A549 (cell line): ENCODE results near the gene CARD14. TPM values are rescaled to one million over a fixed set of nuclear protein-coding genes. Genes with fewer than 3 reads are reported as not detected.

ENCODE experiments used
- ATAC-seq, 2 experiments: fragments of 200-7000 bp in 1 of 2; fragments of >200 bp in 1 of 2; cut with Nextera tagmentation in 1 of 2; cut with Tn5 transposase in 1 of 2; 3 replicates each; pipeline versions ENCODE4 v1.8.0 to v1.9.1; 2018 to 2020; ENCODE audit warnings: mild to moderate bottlenecking in 1 of 2, moderate library complexity in 1 of 2
- CTCF ChIA-PET: fragments of 300-600 bp; sonication (Branson Sonifier 250); formaldehyde crosslinking; extraction: SDS; loops from one replicate; lab custom pipeline; 2021; ENCODE audit warnings: antibody characterized with exemption, inconsistent platforms; lab: Yijun Ruan, JAX
- POLR2A ChIA-PET: fragments of 350-600 bp; formaldehyde crosslinking; extraction: SDS; loops from one replicate; lab custom pipeline; 2021; ENCODE audit warnings: antibody characterized with exemption, inconsistent platforms; lab: Yijun Ruan, JAX
- DNase-seq, 2 experiments: peaks; one replicate each; pipeline versions ENCODE4 v3.0.0 to v3.0.0-alpha.2; 2011 to 2016; ENCODE audit warnings: low read depth in 1 of 2, low spot score in 1 of 2
- FAIRE-seq: peaks from 2 replicates; lab custom pipeline; 2011; peaks lifted over from hg19 to GRCh38; lab: Jason Lieb, UNC
- H3K27ac ChIP-seq, 2 experiments: fragments of >200 bp; sonication (Bioruptor Twin); formaldehyde crosslinking; 3 replicates each; pipeline ENCODE4 v1.5.1; 2016 to 2017
- H3K4me1 ChIP-seq: fragments of >200 bp; sonication (Bioruptor Twin); formaldehyde crosslinking; 3 replicates; pipeline ENCODE4 v1.6.1; 2016
- H3K4me2 ChIP-seq: fragments of >200 bp; sonication (Bioruptor Twin); formaldehyde crosslinking; 3 replicates; pipeline ENCODE4 v1.6.1; 2016
- H3K4me3 ChIP-seq: fragments of >200 bp; sonication (Bioruptor Twin); formaldehyde crosslinking; 3 replicates; pipeline ENCODE4 v1.5.1; 2016
- H3K9me3 ChIP-seq: fragments of >200 bp; sonication (Bioruptor Twin); formaldehyde crosslinking; 3 replicates; pipeline ENCODE4 v1.6.1; 2016
- CBX2 ChIP-seq: fragments of 200-600 bp; sonication (generic); IDR thresholded peaks from 2 replicates; pipeline ENCODE4 v1.6.1; 2016; ENCODE audit warnings: low read depth, mild to moderate bottlenecking, borderline replicate concordance
- CHD2 ChIP-seq: fragments of 150-350 bp; IDR thresholded peaks from 2 replicates; pipeline ENCODE4 v1.6.1; 2014; ENCODE audit warnings: low read length; ENCODE audit not compliant: partially characterized antibody
- CHD4 ChIP-seq: fragments of 200-600 bp; sonication (generic); IDR thresholded peaks from 2 replicates; pipeline ENCODE4 v1.6.1; 2016; ENCODE audit warnings: antibody characterized with exemption, mild to moderate bottlenecking, borderline replicate concordance
- EHF ChIP-seq: fragments of 250-450 bp; sonication (Bioruptor Pico); IDR thresholded peaks from 2 replicates; pipeline ENCODE4 v1.5.0; 2020; ENCODE audit warnings: mild to moderate bottlenecking
- EHMT2 ChIP-seq: fragments of 200-600 bp; sonication (generic); IDR thresholded peaks from 2 replicates; pipeline ENCODE4 v1.6.1; 2016; ENCODE audit warnings: antibody characterized with exemption, low read depth, mild to moderate bottlenecking, moderate library complexity
- EP300 ChIP-seq, 2 experiments: fragments of >200 bp; sonication (Bioruptor Twin); formaldehyde crosslinking; IDR thresholded peaks; 2 replicates in 1 of 2; 3 replicates in 1 of 2; pipeline ENCODE4 v1.6.1; 2016 to 2017
- FOSB ChIP-seq: fragments of 250-450 bp; sonication (Bioruptor Pico); IDR thresholded peaks from 2 replicates; pipeline ENCODE4 v1.5.0; 2020; ENCODE audit warnings: mild to moderate bottlenecking, moderate library complexity
- FOSL2 ChIP-seq, 2 experiments: fragments of 450-650 bp in 1 of 2; fragments of >200 bp in 1 of 2; sonication (Bioruptor Twin) in 1 of 2; formaldehyde crosslinking; IDR thresholded peaks; 2 replicates each; pipeline versions ENCODE4 v1.5.0 to v1.6.1; 2016 to 2020; ENCODE audit warnings: mild to moderate bottlenecking in 1 of 2, moderate library complexity in 1 of 2
- GATA3 ChIP-seq: IDR thresholded peaks from 2 replicates; pipeline ENCODE4 v1.6.1; 2012; ENCODE audit warnings: borderline replicate concordance
- HEYL ChIP-seq: fragments of 250-450 bp; sonication (Bioruptor Pico); IDR thresholded peaks from 2 replicates; pipeline ENCODE4 v1.8.0; 2021; ENCODE audit warnings: mild to moderate bottlenecking, moderate library complexity
- HOXA7 ChIP-seq: fragments of 250-450 bp; sonication (Bioruptor Pico); IDR thresholded peaks from 2 replicates; pipeline ENCODE4 v1.5.0; 2020; ENCODE audit warnings: mild to moderate bottlenecking, moderate library complexity
- MAZ ChIP-seq: fragments of 150-350 bp; IDR thresholded peaks from 2 replicates; pipeline ENCODE4 v1.6.1; 2014; ENCODE audit warnings: antibody characterized with exemption, low read depth, low read length, borderline replicate concordance
- NPAS2 ChIP-seq: fragments of 250-450 bp; sonication (Bioruptor Pico); IDR thresholded peaks from 2 replicates; pipeline ENCODE4 v1.8.0; 2022; ENCODE audit warnings: mild to moderate bottlenecking, moderate library complexity, borderline replicate concordance
- NR3C1 ChIP-seq: fragments of >200 bp; sonication (Bioruptor Twin); formaldehyde crosslinking; IDR thresholded peaks from 3 replicates; pipeline ENCODE4 v1.6.1; 2017
- RAD21 ChIP-seq, 2 experiments: fragments of >200 bp in 1 of 2; sonication (Bioruptor Twin) in 1 of 2; formaldehyde crosslinking in 1 of 2; IDR thresholded peaks in 1 of 2; conservative IDR thresholded peaks in 1 of 2; 2 replicates in 1 of 2; 3 replicates in 1 of 2; pipeline ENCODE4 v1.6.1; 2012 to 2018; ENCODE audit warnings: inconsistent platforms in 1 of 2
- RCOR1 ChIP-seq: fragments of 150-350 bp; IDR thresholded peaks from 2 replicates; pipeline ENCODE4 v1.6.1; 2014; ENCODE audit warnings: antibody characterized with exemption, low read length, low read depth
- RFX5 ChIP-seq: fragments of 450-650 bp; IDR thresholded peaks from 2 replicates; pipeline ENCODE4 v1.7.1; 2014; ENCODE audit warnings: antibody characterized with exemption, mild to moderate bottlenecking, moderate library complexity
- SREBF2 ChIP-seq: fragments of 450-650 bp; IDR thresholded peaks from 2 replicates; pipeline ENCODE4 v1.6.1; 2014; ENCODE audit warnings: mild to moderate bottlenecking, moderate library complexity
- TFCP2L1 ChIP-seq: fragments of 250-450 bp; sonication (Bioruptor Pico); IDR thresholded peaks from 2 replicates; pipeline ENCODE4 v1.5.0; 2021; ENCODE audit warnings: mild to moderate bottlenecking
- TP53 ChIP-seq: fragments of 250-450 bp; sonication (Bioruptor Pico); IDR thresholded peaks from 2 replicates; pipeline ENCODE4 v1.5.0; 2021; ENCODE audit warnings: mild to moderate bottlenecking, moderate library complexity
- ZC3H11A ChIP-seq: fragments of 450-650 bp; IDR thresholded peaks from 2 replicates; pipeline ENCODE4 v1.6.1; 2014; ENCODE audit warnings: antibody characterized with exemption, mild to moderate bottlenecking
- ZFP36 ChIP-seq: fragments of 450-650 bp; IDR thresholded peaks from 2 replicates; pipeline ENCODE4 v1.6.1; 2014; ENCODE audit warnings: borderline replicate concordance; ENCODE audit not compliant: partially characterized antibody
- ZNF302 ChIP-seq: fragments of 250-450 bp; sonication (Bioruptor Pico); IDR thresholded peaks from 2 replicates; pipeline ENCODE4 v1.9.0; 2021; ENCODE audit warnings: inconsistent platforms, mild to moderate bottlenecking, moderate library complexity
- WGBS: methylation state at CpG from one replicate; pipeline ENCODE4 v1.1.6; 2017; ENCODE audit errors: missing lambda C conversion rate; 5-methylcytosine and 5-hydroxymethylcytosine counted together
- polyA plus RNA-seq, 4 experiments: library from polyadenylated mRNA; depleted of rRNA in 3 of 4; stranded (reverse); fragments of >200 nt; fragmentation: RNase III in 1 of 4; extraction: RNeasy Plus Mini Kit Qiagen cat#74134 plus additional on column Dnase treatment in 1 of 4; gene quantifications; 2 replicates in 3 of 4; 3 replicates in 1 of 4; pipeline ENCODE4 v1.2.3, GENCODE V29; 2011 to 2017
- TF ChIP-seq, protein P1 (sequence below): IDR thresholded peaks from 2 replicates; pipeline ENCODE4 v1.6.1; 2012
- TF ChIP-seq, protein P2 (sequence below): fragments of 200-600 bp; sonication (generic); IDR thresholded peaks from 2 replicates; pipeline ENCODE4 v1.6.1; 2016; ENCODE audit warnings: antibody characterized with exemption, mild to moderate bottlenecking, moderate library complexity
- TF ChIP-seq, protein P3 (sequence below): fragments of >200 bp; sonication (Bioruptor Twin); formaldehyde crosslinking; IDR thresholded peaks from 2 replicates; pipeline ENCODE4 v1.6.1; 2016
- TF ChIP-seq, protein P4 (sequence below): fragments of >200 bp; sonication (Bioruptor Twin); formaldehyde crosslinking; IDR thresholded peaks from 3 replicates; pipeline ENCODE4 v1.5.1; 2016
- TF ChIP-seq, protein P5 (sequence below): IDR thresholded peaks from 2 replicates; pipeline ENCODE4 v1.6.1; 2012
- TF ChIP-seq, protein P6 (sequence below): fragments of 150-350 bp; IDR thresholded peaks from 2 replicates; pipeline ENCODE4 v1.6.1; 2014; ENCODE audit warnings: low read depth, mild to moderate bottlenecking, low read length

CARD14 gene
- polyA plus RNA-seq, 2 of the 4 experiments (the other 2 are of a cell fraction): 0.17 to 0.18 TPM

DNA sequence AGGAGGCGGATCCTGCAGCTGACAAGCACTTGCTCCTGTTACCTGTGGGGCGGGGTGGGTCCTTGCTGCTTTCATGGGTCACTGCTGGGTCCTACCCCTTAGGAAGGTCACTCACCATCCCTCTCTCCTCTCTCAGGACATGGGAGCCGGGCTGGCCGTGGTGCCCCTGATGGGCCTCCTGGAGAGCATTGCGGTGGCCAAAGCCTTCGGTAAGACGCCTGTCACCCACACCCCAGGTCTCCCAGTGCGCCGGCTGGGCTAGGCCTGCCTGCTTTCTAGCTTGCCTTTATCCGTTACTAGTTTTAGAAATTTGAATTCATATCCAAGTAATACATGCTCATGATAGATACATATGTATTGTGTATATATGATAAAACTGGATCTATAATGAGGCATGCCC is 67.6 kb downstream of the CARD14 start:
- FAIRE-seq (no peak), ATAC-seq (no peak), DNase-seq (no peak)
- ChIA-PET CTCF (interaction anchor here (0.8 to 6.4 kb wide), 5 partner anchors 15 to 136 kb away, joined by 4 to 26 read pairs (median 5); partner anchors contain the start of gene GAA), POLR2A (no interaction called here)
- WGBS: 92% methylated on average over 10 of the region's 10 CpGs
- H3K4me2 ChIP-seq: no peak overlapping the region
- no peak overlapping the region for H3K27ac ChIP-seq
- no peaks in the 10 kb centered on the region for H3K4me1 ChIP-seq
- TF ChIP-seq SREBF2 (no peak), RAD21 (conservative IDR thresholded peaks at IDR 0.05 in 1 of 2, IDR thresholded peaks at IDR 0.05 in 1 of 2) (no peak), EHMT2 (no peak), HOXA7 (CRISPR knock-in tag) (no peak), RCOR1 (no peak), EP300 (IDR thresholded peaks at IDR 0.05) (no peak), CHD4 (no peak), ZNF302 (no peak), ZFP36 (no peak), TFCP2L1 (CRISPR knock-in tag) (no peak), CHD2 (no peak), TP53 (CRISPR knock-in tag) (no peak), CBX2 (no peak)
- TF ChIP-seq, protein P1, sequence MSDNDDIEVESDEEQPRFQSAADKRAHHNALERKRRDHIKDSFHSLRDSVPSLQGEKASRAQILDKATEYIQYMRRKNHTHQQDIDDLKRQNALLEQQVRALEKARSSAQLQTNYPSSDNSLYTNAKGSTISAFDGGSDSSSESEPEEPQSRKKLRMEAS: no peak
- TF ChIP-seq, protein P2, sequence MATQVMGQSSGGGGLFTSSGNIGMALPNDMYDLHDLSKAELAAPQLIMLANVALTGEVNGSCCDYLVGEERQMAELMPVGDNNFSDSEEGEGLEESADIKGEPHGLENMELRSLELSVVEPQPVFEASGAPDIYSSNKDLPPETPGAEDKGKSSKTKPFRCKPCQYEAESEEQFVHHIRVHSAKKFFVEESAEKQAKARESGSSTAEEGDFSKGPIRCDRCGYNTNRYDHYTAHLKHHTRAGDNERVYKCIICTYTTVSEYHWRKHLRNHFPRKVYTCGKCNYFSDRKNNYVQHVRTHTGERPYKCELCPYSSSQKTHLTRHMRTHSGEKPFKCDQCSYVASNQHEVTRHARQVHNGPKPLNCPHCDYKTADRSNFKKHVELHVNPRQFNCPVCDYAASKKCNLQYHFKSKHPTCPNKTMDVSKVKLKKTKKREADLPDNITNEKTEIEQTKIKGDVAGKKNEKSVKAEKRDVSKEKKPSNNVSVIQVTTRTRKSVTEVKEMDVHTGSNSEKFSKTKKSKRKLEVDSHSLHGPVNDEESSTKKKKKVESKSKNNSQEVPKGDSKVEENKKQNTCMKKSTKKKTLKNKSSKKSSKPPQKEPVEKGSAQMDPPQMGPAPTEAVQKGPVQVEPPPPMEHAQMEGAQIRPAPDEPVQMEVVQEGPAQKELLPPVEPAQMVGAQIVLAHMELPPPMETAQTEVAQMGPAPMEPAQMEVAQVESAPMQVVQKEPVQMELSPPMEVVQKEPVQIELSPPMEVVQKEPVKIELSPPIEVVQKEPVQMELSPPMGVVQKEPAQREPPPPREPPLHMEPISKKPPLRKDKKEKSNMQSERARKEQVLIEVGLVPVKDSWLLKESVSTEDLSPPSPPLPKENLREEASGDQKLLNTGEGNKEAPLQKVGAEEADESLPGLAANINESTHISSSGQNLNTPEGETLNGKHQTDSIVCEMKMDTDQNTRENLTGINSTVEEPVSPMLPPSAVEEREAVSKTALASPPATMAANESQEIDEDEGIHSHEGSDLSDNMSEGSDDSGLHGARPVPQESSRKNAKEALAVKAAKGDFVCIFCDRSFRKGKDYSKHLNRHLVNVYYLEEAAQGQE: no peak
- TF ChIP-seq, protein P3, sequence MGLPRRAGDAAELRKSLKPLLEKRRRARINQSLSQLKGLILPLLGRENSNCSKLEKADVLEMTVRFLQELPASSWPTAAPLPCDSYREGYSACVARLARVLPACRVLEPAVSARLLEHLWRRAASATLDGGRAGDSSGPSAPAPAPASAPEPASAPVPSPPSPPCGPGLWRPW: no peak
- TF ChIP-seq, protein P4, sequence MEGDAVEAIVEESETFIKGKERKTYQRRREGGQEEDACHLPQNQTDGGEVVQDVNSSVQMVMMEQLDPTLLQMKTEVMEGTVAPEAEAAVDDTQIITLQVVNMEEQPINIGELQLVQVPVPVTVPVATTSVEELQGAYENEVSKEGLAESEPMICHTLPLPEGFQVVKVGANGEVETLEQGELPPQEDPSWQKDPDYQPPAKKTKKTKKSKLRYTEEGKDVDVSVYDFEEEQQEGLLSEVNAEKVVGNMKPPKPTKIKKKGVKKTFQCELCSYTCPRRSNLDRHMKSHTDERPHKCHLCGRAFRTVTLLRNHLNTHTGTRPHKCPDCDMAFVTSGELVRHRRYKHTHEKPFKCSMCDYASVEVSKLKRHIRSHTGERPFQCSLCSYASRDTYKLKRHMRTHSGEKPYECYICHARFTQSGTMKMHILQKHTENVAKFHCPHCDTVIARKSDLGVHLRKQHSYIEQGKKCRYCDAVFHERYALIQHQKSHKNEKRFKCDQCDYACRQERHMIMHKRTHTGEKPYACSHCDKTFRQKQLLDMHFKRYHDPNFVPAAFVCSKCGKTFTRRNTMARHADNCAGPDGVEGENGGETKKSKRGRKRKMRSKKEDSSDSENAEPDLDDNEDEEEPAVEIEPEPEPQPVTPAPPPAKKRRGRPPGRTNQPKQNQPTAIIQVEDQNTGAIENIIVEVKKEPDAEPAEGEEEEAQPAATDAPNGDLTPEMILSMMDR: no peak
- no peak overlapping the region for H3K4me3 ChIP-seq
- peaks cover 22% of the 10 kb centered on the region for H3K9me3 ChIP-seq

DNA sequence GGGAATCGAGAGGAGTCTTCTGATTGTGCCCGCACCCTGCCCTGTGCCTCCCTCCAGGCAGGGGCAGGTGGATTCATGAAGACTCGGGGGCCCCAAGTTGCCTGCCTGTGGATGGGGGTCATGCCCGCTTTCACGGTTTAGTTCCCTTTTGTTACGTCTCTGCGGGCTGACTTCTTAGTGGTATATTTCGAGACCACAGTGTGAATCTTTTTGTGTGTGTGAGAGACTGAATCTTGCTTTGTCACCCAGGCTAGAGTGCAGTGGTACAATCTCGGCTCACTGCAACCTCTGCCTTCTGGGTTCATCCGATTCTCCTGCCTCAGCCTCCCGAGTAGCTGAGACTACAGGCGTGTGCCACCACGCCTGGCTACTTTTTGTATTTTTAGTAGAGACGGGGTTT is 72.7 kb downstream of the CARD14 start:
- FAIRE-seq: no peak
- Histone ChIP-seq H3K4me1 (0 out of 3 replicates have a peak, but pooled peaks cover 4% of the 10 kb centered on the region), H3K9me3 (no peaks in the 10 kb centered on the region)
- POLR2A ChIA-PET: no interaction called here
- TF ChIP-seq NR3C1 (no peak), GATA3 (no peak), ZC3H11A (no peak), RCOR1 (no peak), EP300 (IDR thresholded peaks at IDR 0.05) (no peak), HEYL (CRISPR knock-in tag) (no peak), NPAS2 (CRISPR knock-in tag) (no peak), RFX5 (no peak), FOSL2 (IDR thresholded peaks at IDR 0.05) (no peak), FOSL2 (CRISPR knock-in tag; IDR thresholded peaks at IDR 0.05) (no peak), EHF (CRISPR knock-in tag) (no peak), MAZ (no peak), CHD4 (no peak), FOSB (CRISPR knock-in tag) (no peak)
- TF ChIP-seq, protein P1: no peak
- TF ChIP-seq, protein P5, sequence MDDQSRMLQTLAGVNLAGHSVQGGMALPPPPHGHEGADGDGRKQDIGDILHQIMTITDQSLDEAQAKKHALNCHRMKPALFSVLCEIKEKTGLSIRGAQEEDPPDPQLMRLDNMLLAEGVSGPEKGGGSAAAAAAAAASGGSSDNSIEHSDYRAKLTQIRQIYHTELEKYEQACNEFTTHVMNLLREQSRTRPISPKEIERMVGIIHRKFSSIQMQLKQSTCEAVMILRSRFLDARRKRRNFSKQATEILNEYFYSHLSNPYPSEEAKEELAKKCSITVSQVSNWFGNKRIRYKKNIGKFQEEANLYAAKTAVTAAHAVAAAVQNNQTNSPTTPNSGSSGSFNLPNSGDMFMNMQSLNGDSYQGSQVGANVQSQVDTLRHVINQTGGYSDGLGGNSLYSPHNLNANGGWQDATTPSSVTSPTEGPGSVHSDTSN: no peak
- TF ChIP-seq, protein P6, sequence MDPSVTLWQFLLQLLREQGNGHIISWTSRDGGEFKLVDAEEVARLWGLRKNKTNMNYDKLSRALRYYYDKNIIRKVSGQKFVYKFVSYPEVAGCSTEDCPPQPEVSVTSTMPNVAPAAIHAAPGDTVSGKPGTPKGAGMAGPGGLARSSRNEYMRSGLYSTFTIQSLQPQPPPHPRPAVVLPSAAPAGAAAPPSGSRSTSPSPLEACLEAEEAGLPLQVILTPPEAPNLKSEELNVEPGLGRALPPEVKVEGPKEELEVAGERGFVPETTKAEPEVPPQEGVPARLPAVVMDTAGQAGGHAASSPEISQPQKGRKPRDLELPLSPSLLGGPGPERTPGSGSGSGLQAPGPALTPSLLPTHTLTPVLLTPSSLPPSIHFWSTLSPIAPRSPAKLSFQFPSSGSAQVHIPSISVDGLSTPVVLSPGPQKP: no peak
- TF ChIP-seq, all 56 proteins: peak for 0
- DNase-seq (no peak), ATAC-seq (no peak)
- Histone ChIP-seq H3K27ac (0 out of 6 replicates have a peak overlapping the region, but pooled peaks of 1 of the 2 experiments have one; percentile 20), H3K4me3 (no peak overlapping the region), H3K4me2 (no peak overlapping the region)
- CTCF ChIA-PET: no interaction called here
- 85% methylated on average over 14 of the region's 14 CpGs for WGBS
